GM18861 (cell line): Measurements from ENCODE around the gene PRKCH.
A peak's percentile ranks its signal among the peaks of the same experiment; 100 is the strongest.
"Not testable (repeated sequence)": the region's sequence is repeated elsewhere in the genome, so short reads cannot be mapped to it uniquely, and the experiment has no call there.

ENCODE experiments used
- ATAC-seq: cut with Tn5 transposase; IDR thresholded peaks from one replicate; pipeline ENCODE4 v1.9.1; 2021; ENCODE audit not compliant: unreplicated experiment

The PRKCH gene

GRCh38 chr14:61388173-61388975 lies 67.0 kb downstream of the PRKCH start:
- ATAC-seq, result peak; percentile 90

- ATAC-seq, result no peak
Observed at GRCh38 chr14:61388976-61389576, 67.7 kb downstream of the PRKCH start.

DNA sequence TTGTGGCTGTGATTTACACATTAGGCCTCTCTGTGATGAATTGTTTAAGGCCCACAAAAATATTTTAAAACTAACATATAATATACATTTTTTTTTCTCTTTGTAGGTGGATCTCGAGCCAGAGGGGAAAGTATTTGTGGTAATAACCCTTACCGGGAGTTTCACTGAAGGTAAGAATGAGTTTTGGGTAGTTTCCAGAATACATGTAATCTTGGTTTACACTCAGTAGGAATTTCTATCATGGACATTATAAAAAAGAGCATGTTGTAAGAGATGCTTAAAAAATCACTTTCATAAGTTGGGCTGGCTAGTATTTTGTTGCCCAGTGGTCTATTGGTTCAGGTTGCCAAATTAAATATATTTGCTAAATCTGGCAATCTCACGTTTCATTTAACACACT lies 69.7 kb downstream of the PRKCH start:
- no peak for ATAC-seq

DNA sequence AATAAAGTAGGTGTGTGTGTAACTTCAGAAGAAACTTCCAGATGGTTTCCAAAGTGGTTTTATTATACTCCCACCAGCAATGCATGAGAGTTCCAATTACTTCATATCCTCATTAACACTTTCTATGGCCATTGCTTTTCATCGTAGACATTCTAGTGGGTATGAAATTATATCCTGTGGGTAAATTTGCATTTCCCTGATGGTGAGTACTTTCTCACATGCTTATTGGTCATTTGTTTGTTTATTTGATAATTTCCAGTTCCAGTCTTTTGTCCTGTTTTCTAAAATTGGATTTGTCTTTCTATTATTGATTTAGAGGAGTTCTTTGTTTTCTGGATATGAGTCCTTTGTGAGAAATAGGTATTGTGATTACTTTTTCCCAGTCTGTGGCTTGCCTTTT lies 70.9 kb downstream of the PRKCH start:
- no peak for ATAC-seq

GRCh38 chr14:61394542-61394941 lies 73.2 kb downstream of the PRKCH start:
- ATAC-seq, result no peak

DNA sequence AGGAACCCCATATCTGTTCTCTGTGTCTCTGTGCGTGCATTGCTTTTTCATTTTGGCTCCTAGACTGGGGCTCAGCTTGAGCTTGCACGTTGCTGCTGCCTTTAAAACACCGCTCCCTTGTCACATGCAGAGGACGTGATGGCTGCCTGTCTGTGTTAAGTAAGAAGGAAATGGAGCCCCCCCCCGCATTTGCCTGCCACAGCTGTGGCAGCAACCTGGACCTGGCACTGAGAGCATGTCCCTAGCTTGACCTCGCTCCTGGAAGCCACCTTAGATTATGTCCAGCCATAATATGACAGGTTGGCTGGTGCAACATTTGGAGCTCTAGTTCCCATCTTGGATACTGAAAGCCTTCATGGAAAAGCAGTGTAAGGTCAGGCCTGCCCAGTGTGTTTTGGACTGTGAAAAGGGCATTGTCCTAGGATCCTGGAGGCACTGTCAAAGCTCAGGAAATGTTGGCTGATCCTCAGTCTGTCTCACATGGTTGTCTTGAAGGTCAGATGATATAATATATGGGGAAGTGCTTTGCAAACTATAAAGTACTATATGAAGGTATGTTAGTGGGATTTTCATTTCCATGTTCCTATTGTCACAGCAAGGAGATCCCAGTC lies 73.8 kb downstream of the PRKCH start:
- no peak for ATAC-seq

- no peak for ATAC-seq
Observed at GRCh38 chr14:61396279-61396678, 74.9 kb downstream of the PRKCH start.

DNA sequence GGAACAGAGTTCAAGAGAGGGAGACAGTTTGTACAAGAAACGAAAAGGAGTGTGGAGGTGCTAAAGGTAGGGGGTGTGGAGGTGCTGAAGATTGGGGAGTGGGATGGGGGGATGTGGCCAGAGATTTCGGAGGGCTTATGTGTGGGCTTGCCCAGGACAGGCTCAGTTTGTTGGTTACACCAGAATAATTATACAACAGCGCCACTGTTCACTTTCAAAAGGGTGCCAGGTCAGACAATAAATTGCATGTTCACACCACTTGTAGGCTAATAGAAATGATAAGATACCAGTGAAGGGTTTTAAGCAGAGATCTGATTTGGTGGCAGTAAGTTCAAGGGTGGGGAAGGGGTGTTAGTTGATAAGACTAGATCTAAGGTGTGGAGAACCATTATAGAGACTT lies 75.3 kb downstream of the PRKCH start:
- no peak for ATAC-seq

GRCh38 chr14:61397615-61398014 lies 76.2 kb downstream of the PRKCH start:
- ATAC-seq, result no peak

- no peak for ATAC-seq
Observed at GRCh38 chr14:61398221-61398620, 76.8 kb downstream of the PRKCH start.

DNA sequence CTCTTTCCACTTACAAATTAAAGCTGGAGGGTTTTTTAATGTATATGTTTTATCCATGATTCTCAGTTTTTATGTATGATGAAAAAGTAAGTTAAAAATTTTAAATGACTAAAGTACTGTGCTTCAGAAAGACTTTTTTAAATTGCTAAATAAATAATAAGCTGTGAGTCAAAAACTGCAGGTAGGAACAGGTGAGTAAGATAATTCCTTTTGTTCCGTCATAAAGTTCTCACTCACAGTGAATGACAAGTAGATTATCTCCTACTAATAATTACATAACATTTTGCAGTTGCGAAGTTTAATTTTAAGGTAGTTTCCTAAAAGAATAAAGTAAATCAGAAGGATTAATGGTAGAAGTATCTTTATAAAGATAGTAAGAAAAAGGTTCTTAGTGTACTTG lies 78.0 kb downstream of the PRKCH start:
- ATAC-seq, result no peak

DNA sequence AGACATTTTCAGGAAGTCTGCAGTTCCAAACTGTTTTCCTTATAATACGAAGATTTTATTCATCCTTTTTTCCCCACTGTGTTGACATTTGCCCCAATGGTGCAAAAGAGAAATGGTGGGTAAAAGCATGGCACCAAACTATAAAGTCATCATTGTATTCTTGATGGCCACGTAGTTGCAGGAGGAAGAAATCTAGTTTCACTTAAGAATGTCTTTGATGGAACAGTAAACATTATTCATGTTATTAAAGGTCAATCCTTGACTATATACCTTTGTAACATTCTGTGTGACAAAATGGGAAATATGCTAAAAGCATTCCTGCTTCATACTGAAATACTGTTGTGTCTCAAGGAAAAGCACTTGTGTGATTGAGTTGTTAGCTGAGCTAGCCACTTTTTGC lies 80.1 kb downstream of the PRKCH start:
- ATAC-seq, result no peak

DNA sequence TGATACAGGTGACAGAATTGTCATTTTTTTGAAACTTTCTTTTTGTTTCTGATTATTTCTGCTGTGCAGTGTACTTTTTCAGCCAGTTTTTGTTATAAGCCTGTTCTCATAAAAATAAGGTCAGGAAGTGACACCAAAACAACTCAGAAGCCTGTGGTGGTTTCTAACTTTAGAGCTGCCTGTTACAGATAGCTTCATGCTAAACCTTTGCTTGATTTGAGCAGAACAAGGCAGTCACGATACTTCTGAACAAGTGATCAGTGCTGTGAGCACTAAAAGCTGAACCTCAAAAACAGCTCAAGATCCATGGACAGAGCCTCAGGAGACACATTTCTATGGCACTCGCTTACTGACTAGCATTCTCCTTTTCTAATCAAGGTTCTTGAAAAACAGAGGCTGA lies 82.0 kb downstream of the PRKCH start:
- no peak for ATAC-seq

DNA sequence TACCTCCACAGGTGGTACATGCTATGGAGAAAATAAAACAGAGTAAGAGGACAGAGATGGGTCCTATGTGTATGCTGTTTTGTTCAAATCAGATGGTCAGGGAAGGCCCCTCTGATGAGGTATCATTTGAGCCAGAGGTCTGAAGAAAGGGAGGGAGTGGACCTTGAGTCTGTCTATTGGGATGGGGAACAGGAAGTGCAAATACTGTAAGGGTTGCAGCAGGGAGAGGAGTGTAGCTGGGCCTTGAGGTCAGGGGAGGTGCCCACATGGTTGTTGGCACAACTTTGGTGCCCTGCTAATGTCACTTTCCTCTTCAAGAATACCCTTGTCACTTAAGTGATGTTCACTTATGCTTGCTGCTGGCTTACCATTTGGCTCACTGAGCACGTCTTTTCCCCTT lies 83.3 kb downstream of the PRKCH start:
- ATAC-seq, result no peak

DNA sequence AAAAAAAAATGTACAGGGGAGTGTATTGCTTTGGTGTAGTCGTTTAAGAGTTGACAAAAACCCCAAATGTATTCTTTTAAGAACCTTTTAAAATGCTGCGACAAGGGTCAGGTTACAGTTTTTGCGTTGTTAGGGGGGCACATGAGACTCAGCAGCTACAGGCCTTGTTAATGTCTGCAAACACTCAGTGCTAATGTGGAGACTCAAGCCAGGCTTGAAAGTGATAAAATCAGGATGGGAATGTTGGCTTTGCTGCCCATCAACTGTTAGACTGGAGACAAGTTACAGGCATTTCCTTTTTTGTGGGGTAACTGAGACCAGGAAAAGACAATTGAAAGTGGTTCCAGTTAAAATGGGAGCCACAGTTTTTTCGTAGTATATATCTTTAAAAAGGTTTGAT lies 84.8 kb downstream of the PRKCH start:
- no peak for ATAC-seq

DNA sequence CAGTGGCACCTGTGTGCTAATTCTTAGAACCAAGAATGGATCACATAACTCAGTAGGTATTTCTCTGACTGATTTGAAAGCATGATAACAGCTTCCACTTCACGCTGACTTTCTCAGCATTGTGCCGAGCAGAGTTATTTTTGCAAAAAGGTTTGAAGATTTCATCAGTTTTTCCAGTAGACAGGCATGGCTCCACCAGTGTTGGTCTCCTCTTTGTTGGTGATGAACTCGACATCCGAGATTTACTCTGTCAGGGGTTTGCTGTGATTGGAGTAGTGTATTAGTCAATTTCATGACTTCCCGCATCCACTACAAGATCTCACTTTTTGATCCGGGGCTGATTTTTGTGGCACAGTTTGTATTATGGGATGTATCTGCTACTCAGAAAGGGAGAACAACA lies 85.3 kb downstream of the PRKCH start:
- ATAC-seq, result no peak

DNA sequence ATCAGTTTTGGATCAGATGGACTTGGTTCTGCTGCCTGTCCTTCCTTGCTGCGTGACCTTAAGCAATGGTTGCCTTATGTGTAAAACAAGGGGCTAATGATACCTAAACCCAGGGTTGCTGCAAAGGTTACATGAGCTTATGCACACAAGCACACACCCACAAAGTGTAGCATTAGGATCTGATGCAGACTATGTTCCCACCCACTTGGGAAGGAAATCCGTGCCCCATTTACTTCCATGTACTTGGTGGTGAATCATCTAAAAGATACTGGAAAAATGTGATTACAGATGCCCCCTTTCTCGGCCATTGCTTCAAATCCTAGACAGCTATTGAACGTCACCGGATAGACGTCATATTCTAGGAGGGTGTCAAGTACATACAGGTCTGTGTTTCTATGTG lies 87.1 kb downstream of the PRKCH start:
- ATAC-seq, result no peak

- ATAC-seq, result no peak
Observed at GRCh38 chr14:61409782-61410181, 88.4 kb downstream of the PRKCH start.

- not testable (repeated sequence) for ATAC-seq
Observed at GRCh38 chr14:61415934-61416333, 94.6 kb downstream of the PRKCH start.

DNA sequence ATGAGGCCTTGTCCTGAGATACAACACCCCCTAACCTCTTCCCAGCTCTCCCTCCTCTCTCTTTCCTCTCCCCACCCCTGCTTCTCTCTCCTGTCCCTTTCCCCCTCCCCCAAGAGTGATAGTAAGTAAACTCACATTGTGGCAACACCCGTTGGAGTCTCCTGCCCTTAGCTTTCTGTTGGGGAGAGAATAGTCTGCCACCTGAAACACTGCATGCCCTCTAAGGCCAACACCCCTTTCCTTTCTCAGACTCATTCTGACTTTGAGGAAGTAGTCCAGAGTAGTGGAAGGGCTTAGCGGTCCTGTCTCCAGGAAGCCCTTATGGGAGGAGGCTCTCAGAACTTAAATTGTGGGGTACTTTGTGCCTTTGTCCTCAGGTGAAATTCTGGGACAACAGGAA lies 95.2 kb downstream of the PRKCH start:
- ATAC-seq, result no peak

DNA sequence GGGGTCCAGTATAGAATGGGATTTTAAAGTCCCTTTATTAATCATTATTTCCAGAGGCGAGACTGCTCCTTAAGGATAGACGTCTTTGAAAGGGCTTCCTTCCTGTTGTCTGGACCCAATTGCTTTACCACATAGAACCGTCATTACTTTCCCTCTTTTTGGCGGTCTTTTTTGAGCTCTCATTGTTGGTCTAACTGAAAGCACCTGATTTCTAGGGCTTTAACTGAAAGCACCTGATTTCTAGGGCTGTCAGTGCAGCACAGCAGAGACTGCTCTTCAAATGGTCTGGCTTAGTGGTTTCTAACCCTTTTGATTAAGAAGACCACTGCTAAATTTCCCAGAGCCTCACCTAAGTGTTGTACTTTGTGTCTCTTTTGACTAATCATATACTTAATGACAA lies 95.8 kb downstream of the PRKCH start:
- no peak for ATAC-seq

DNA sequence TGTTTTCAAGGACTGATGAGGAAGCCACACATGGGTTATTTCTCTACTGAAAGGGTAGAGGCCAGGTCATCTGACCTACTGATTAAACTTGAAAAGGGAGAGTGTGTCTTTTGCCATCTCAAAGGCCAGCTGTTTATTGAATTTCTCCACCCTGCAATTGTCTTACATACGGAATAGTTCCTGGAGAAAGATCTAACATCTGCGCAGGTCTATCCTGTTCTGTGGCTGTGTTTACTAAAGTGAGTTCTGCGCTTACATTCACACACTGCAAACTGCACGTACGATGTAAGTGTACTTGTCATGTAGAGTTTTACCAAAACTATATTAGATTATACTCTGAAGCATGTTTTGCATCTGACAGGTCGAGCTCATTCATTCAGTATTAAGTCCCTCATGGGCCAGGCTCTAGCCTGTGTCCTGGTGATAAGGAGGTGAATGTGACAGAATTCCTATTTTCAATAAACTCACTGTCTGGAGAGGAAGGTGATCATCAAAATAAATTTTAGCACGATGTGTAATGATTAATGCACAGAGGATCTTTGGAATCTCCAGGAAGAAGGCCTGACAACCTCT lies 96.6 kb downstream of the PRKCH start:
- ATAC-seq, result no peak
